Activated CD4-positive, alpha-beta memory T cell treated with anti-CD3 and anti-CD28 coated beads, Interleukin-2, amount 10 ng/mL, durations not matched to agents 7 days and 5 days (primary cell): Measurements from ENCODE around the gene SLC31A2. TPM values are rescaled to one million over a fixed set of nuclear protein-coding genes. Genes with fewer than 3 reads are reported as not detected.

Experiments used
- CTCF ChIA-PET: fragments of 350-600 bp; sonication (Branson Sonifier 250); formaldehyde crosslinking; loops from one replicate; lab custom pipeline; 2021; ENCODE audit warnings: antibody characterized with exemption, inconsistent platforms; lab: Charles Lee
- POLR2A ChIA-PET: fragments of 350-600 bp; sonication (Branson Sonifier 250); formaldehyde crosslinking; loops from one replicate; lab custom pipeline; 2021; ENCODE audit warnings: antibody characterized with exemption; lab: Charles Lee
- DNase-seq: peaks from one replicate; pipeline ENCODE4 v3.0.0-alpha.2; 2020
- H3K27ac Mint-ChIP-seq: one replicate; pipeline ENCODE4 v1.8.0; 2021; ENCODE audit warnings: mild to moderate bottlenecking, mixed read lengths
- H3K27me3 Mint-ChIP-seq: one replicate; pipeline ENCODE4 v1.8.0; 2021; ENCODE audit warnings: mixed read lengths
- H3K36me3 Mint-ChIP-seq: one replicate; pipeline ENCODE4 v1.8.0; 2021; ENCODE audit warnings: low read depth, mixed read lengths
- H3K4me1 Mint-ChIP-seq: one replicate; pipeline ENCODE4 v1.8.0; 2021; ENCODE audit warnings: mixed read lengths
- H3K4me3 Mint-ChIP-seq: one replicate; pipeline ENCODE4 v1.8.0; 2021; ENCODE audit warnings: mild to moderate bottlenecking, mixed read lengths
- H3K9me3 Mint-ChIP-seq: one replicate; pipeline ENCODE4 v1.8.0; 2021; ENCODE audit warnings: mixed read lengths
- total RNA-seq, 2 experiments: library from RNA; stranded (reverse); gene quantifications; one replicate each; pipeline ENCODE4 v1.2.3, GENCODE V29; 2021

The SLC31A2 gene
- total RNA-seq, 2 experiments from 2014 or later: 3.6 TPM

- Mint-ChIP-seq H3K4me3 (no peak overlapping the region), H3K27me3 (no peaks in the 10 kb centered on the region), H3K27ac (no peak overlapping the region), H3K36me3 (peaks cover 81% of the 10 kb centered on the region), H3K4me1 (no peaks in the 10 kb centered on the region), H3K9me3 (no peaks in the 10 kb centered on the region)
- CTCF ChIA-PET: no interaction called here
- POLR2A ChIA-PET: no interaction called here
- no peak for DNase-seq
Measured at GRCh38 chr9:113179839-113180238, 29.0 kb downstream of the SLC31A2 start.

- no peaks in the 10 kb centered on the region for H3K9me3 Mint-ChIP-seq
- H3K36me3 Mint-ChIP-seq: peaks cover 83% of the 10 kb centered on the region
- POLR2A ChIA-PET: no interaction called here
- H3K4me1 Mint-ChIP-seq: no peaks in the 10 kb centered on the region
- H3K27ac Mint-ChIP-seq: no peak overlapping the region
- no peaks in the 10 kb centered on the region for H3K27me3 Mint-ChIP-seq
- no peak for DNase-seq
- CTCF ChIA-PET: interaction anchor here (1.0 kb wide), 1 partner anchor 10 kb away, joined by 4 read pairs; no protein-coding TSS in a partner anchor
- no peak overlapping the region for H3K4me3 Mint-ChIP-seq
Measured at GRCh38 chr9:113181165-113181564, 30.4 kb downstream of the SLC31A2 start.

GRCh38 chr9:113183956-113184488 lies 33.2 kb downstream of the SLC31A2 start:
- ChIA-PET CTCF (no interaction called here), POLR2A (interaction anchor here (0.9 kb wide), 1 partner anchor 10 kb away, joined by 3 read pairs; no protein-coding TSS in a partner anchor)
- no peaks in the 10 kb centered on the region for H3K27me3 Mint-ChIP-seq
- H3K27ac Mint-ChIP-seq: no peak overlapping the region
- H3K4me3 Mint-ChIP-seq: no peak overlapping the region
- no peak for DNase-seq
- peaks cover 78% of the 10 kb centered on the region for H3K36me3 Mint-ChIP-seq
- no peaks in the 10 kb centered on the region for H3K9me3 Mint-ChIP-seq
- peaks cover 11% of the 10 kb centered on the region for H3K4me1 Mint-ChIP-seq

- H3K36me3 Mint-ChIP-seq: peaks cover 76% of the 10 kb centered on the region
- peaks cover 11% of the 10 kb centered on the region for H3K4me1 Mint-ChIP-seq
- H3K27ac Mint-ChIP-seq: peak overlapping the region; percentile 4
- H3K27me3 Mint-ChIP-seq: no peaks in the 10 kb centered on the region
- ChIA-PET CTCF (no interaction called here), POLR2A (interaction anchor here (0.9 to 1.1 kb wide), 2 partner anchors 11 to 12 kb away, joined by 3 read pairs; no protein-coding TSS in a partner anchor)
- H3K9me3 Mint-ChIP-seq: no peaks in the 10 kb centered on the region
- no peak for DNase-seq
- no peak overlapping the region for H3K4me3 Mint-ChIP-seq
Measured at GRCh38 chr9:113184539-113184938, 33.7 kb downstream of the SLC31A2 start.

GRCh38 chr9:113185271-113185670 lies 34.5 kb downstream of the SLC31A2 start:
- Mint-ChIP-seq H3K27ac (no peak overlapping the region), H3K4me3 (no peak overlapping the region), H3K9me3 (no peaks in the 10 kb centered on the region), H3K27me3 (no peaks in the 10 kb centered on the region), H3K4me1 (peaks cover 11% of the 10 kb centered on the region), H3K36me3 (peaks cover 75% of the 10 kb centered on the region)
- CTCF ChIA-PET: no interaction called here
- DNase-seq: no peak
- POLR2A ChIA-PET: interaction anchor here (1.1 kb wide), 1 partner anchor 13 kb away, joined by 3 read pairs; no protein-coding TSS in a partner anchor

GRCh38 chr9:113186137-113186755 lies 35.4 kb downstream of the SLC31A2 start:
- H3K27me3 Mint-ChIP-seq: no peaks in the 10 kb centered on the region
- H3K36me3 Mint-ChIP-seq: peaks cover 71% of the 10 kb centered on the region
- no peak overlapping the region for H3K4me3 Mint-ChIP-seq
- peaks cover 11% of the 10 kb centered on the region for H3K4me1 Mint-ChIP-seq
- ChIA-PET CTCF (interaction anchor here (0.9 kb wide), 1 partner anchor 35 kb away, joined by 3 read pairs; the partner anchor contains the start of gene SLC31A2), POLR2A (no interaction called here)
- no peak overlapping the region for H3K27ac Mint-ChIP-seq
- DNase-seq: no peak
- H3K9me3 Mint-ChIP-seq: no peaks in the 10 kb centered on the region

- peaks cover 61% of the 10 kb centered on the region for H3K36me3 Mint-ChIP-seq
- no peak for DNase-seq
- CTCF ChIA-PET: no interaction called here
Measured at GRCh38 chr9:113187929-113188595, 37.3 kb downstream of the SLC31A2 start.

GRCh38 chr9:113192455-113192854 lies 41.6 kb downstream of the SLC31A2 start:
- no peak overlapping the region for H3K4me3 Mint-ChIP-seq
- no peaks in the 10 kb centered on the region for H3K9me3 Mint-ChIP-seq
- no peak for DNase-seq
- H3K4me1 Mint-ChIP-seq: peaks cover 11% of the 10 kb centered on the region
- ChIA-PET CTCF (no interaction called here), POLR2A (no interaction called here)
- H3K27me3 Mint-ChIP-seq: no peaks in the 10 kb centered on the region
- H3K36me3 Mint-ChIP-seq: peaks cover 50% of the 10 kb centered on the region
- no peak overlapping the region for H3K27ac Mint-ChIP-seq

More at GRCh38 chr9:113187929-113188595, 37.3 kb downstream of the SLC31A2 start:
- Mint-ChIP-seq H3K9me3 (no peaks in the 10 kb centered on the region), H3K27me3 (no peaks in the 10 kb centered on the region), H3K27ac (peak overlapping the region; percentile 52), H3K4me3 (no peak overlapping the region), H3K4me1 (peaks cover 11% of the 10 kb centered on the region)
- POLR2A ChIA-PET: interaction anchor here (1.2 kb wide), 1 partner anchor 32 kb away, joined by 3 read pairs; no protein-coding TSS in a partner anchor

- Mint-ChIP-seq H3K27me3 (no peaks in the 10 kb centered on the region), H3K36me3 (peaks cover 69% of the 10 kb centered on the region), H3K9me3 (no peaks in the 10 kb centered on the region), H3K27ac (no peak overlapping the region), H3K4me1 (peaks cover 1% of the 10 kb centered on the region), H3K4me3 (no peak overlapping the region)
- ChIA-PET POLR2A (interaction anchor here (1.2 kb wide), 1 partner anchor 20 kb away, joined by 4 read pairs; no protein-coding TSS in a partner anchor), CTCF (interaction anchor here (0.7 kb wide), 1 partner anchor 49 kb away, joined by 3 read pairs; the partner anchor contains the start of gene SLC31A2)
- DNase-seq: no peak
Measured at GRCh38 chr9:113199683-113200329, 49.0 kb downstream of the SLC31A2 start.

- Mint-ChIP-seq H3K36me3 (peaks cover 70% of the 10 kb centered on the region), H3K27ac (no peak overlapping the region), H3K4me3 (no peak overlapping the region), H3K27me3 (no peaks in the 10 kb centered on the region), H3K4me1 (peaks cover 6% of the 10 kb centered on the region), H3K9me3 (no peaks in the 10 kb centered on the region)
- DNase-seq: no peak
- POLR2A ChIA-PET: no interaction called here
- CTCF ChIA-PET: no interaction called here
Measured at GRCh38 chr9:113205432-113205831, 54.6 kb downstream of the SLC31A2 start.

GRCh38 chr9:113205861-113206260 lies 55.1 kb downstream of the SLC31A2 start:
- no peak for DNase-seq
- H3K4me3 Mint-ChIP-seq: no peak overlapping the region
- H3K9me3 Mint-ChIP-seq: no peaks in the 10 kb centered on the region
- peaks cover 6% of the 10 kb centered on the region for H3K4me1 Mint-ChIP-seq
- ChIA-PET CTCF (no interaction called here), POLR2A (interaction anchor here (1.2 kb wide), 1 partner anchor 14 kb away, joined by 3 read pairs; no protein-coding TSS in a partner anchor)
- peaks cover 74% of the 10 kb centered on the region for H3K36me3 Mint-ChIP-seq
- no peak overlapping the region for H3K27ac Mint-ChIP-seq
- H3K27me3 Mint-ChIP-seq: no peaks in the 10 kb centered on the region

GRCh38 chr9:113210815-113211214 lies 60.0 kb downstream of the SLC31A2 start:
- Mint-ChIP-seq H3K4me1 (peaks cover 15% of the 10 kb centered on the region), H3K27me3 (no peaks in the 10 kb centered on the region), H3K4me3 (no peak overlapping the region), H3K27ac (no peak overlapping the region), H3K9me3 (no peaks in the 10 kb centered on the region), H3K36me3 (peaks cover 58% of the 10 kb centered on the region)
- no peak for DNase-seq
- CTCF ChIA-PET: interaction anchor here (0.7 kb wide), 1 partner anchor 306 kb away, joined by 4 read pairs; no protein-coding TSS in a partner anchor
- POLR2A ChIA-PET: interaction anchor here (3.2 kb wide), 1 partner anchor 10 kb away, joined by 13 read pairs; the partner anchor contains the start of genes FKBP15 and SLC31A1
